ENCODE results near the gene STARD7.
"Not testable (repeated sequence)": the region's sequence is repeated elsewhere in the genome, so short reads cannot be mapped to it uniquely, and the experiment has no call there.

The STARD7 gene

GRCh38 chr2:96163768-96164429, 44.7 kb downstream of the STARD7 start:
- no peak for DNase-seq (ENCODE audit: low spot score)

GRCh38 chr2:96163415-96163767, 45.2 kb downstream of the STARD7 start:
- no peak for DNase-seq (ENCODE audit: low spot score)

- no peak for DNase-seq (ENCODE audit: low spot score)
Observed at GRCh38 chr2:96161898-96162297, 46.7 kb downstream of the STARD7 start.

- not testable (repeated sequence) for DNase-seq (ENCODE audit: low spot score)
Observed at GRCh38 chr2:96160366-96160765, 48.3 kb downstream of the STARD7 start.

GRCh38 chr2:96159084-96159830, 49.4 kb downstream of the STARD7 start:
- no peak for DNase-seq (ENCODE audit: low spot score)

- no peak for DNase-seq (ENCODE audit: low spot score)
Observed at GRCh38 chr2:96158554-96158940, 50.1 kb downstream of the STARD7 start.

GRCh38 chr2:96157649-96158553, 50.7 kb downstream of the STARD7 start:
- peak; percentile 89 for DNase-seq (ENCODE audit: low spot score)

GRCh38 chr2:96156926-96157648, 51.5 kb downstream of the STARD7 start:
- no peak for DNase-seq (ENCODE audit: low spot score)

- peak; percentile 71 for DNase-seq (ENCODE audit: low spot score)
Observed at GRCh38 chr2:96156011-96156820, 52.4 kb downstream of the STARD7 start.

GRCh38 chr2:96154506-96155380, 53.9 kb downstream of the STARD7 start:
- no peak for DNase-seq (ENCODE audit: low spot score)

GRCh38 chr2:96153991-96154431, 54.6 kb downstream of the STARD7 start:
- DNase-seq (ENCODE audit: low spot score): no peak

GRCh38 chr2:96153291-96153713, 55.3 kb downstream of the STARD7 start:
- DNase-seq (ENCODE audit: low spot score): no peak

- no peak for DNase-seq (ENCODE audit: low spot score)
Observed at GRCh38 chr2:96152304-96153161, 56.1 kb downstream of the STARD7 start.

GRCh38 chr2:96151595-96152303, 56.9 kb downstream of the STARD7 start:
- no peak for DNase-seq (ENCODE audit: low spot score)

GRCh38 chr2:96150791-96151594, 57.6 kb downstream of the STARD7 start:
- no peak for DNase-seq (ENCODE audit: low spot score)

GRCh38 chr2:96150007-96150640, 58.5 kb downstream of the STARD7 start:
- DNase-seq (ENCODE audit: low spot score): no peak
